SK-N-MC (cell line): ENCODE results near the gene DVL1.

ENCODE experiments used
- EZH2 ChIP-seq: fragments of 200-600 bp; sonication (generic); IDR thresholded peaks from one replicate; pipeline ENCODE4 v1.6.1; 2017; ENCODE audit warnings: antibody characterized with exemption
- POLR2AphosphoS5 ChIP-seq: IDR thresholded peaks from 2 replicates; pipeline ENCODE4 v1.6.1; 2012; ENCODE audit warnings: mild to moderate bottlenecking, low read depth, low read length, borderline replicate concordance

DNA sequence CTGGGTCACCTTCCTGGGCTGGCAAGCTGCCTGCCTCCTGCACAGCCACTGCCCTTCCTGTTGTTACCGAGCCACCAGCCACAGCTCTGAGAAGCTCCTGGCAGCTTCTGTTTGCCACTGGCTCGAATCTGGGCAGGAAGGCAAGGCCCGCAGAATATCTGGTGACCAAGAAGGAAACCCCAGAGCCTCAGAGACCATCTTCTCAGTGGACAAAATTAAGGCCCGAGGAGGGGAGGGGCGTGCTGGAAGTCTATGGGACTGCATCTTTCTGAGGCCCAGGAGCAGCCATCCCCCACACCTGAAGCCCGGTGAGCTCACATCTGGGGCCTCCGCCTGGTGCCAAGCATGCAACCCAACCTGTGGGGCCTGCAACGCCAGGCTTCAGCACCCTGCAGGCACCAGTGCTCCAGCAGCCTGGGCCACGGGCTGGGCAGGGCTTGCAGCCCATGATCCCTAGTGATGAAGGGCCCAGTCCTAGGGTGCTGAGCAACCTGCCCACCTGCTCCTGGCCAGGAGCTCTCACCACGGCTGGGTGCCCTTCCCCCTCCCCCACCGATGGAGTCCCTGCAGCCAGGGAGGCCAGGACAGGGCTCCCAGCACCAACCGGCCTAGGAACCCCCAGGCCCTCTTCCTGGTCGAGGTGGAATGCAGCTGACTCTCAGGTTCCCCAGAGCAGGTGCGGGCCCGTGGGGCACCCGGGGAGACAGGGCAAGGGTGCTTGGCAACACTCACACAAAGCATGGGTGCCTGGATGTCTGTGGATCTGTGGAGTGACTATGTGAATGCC, 23.7 kb downstream of the DVL1 start:
- TF ChIP-seq POLR2AphosphoS5 (no peak), EZH2 (no peak)
